Measurements from ENCODE around the gene PDLIM3.

PDLIM3 gene

DNA sequence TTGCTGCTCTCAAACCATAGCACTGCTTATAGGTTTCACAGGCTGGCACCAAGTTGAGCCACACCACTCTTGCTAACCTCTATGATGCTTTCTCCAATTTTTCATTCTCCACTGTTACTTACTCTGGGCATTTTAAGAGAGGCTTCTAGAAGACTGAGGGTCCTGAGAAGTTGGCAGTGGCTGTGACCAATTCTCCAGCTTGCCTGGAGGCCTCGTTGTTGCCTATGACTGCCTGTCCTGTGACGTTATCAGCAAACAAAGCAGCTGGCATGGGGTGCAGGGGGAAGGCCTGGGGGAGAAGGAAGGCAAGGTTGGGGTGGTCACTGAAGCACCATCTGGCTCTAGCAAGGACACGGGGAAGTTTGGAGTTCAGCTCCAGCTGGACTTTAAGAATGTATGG lies 30.4 kb upstream of the PDLIM3 start:
- TF ChIP-seq CTCF (IDR thresholded peaks at IDR 0.05; ENCODE audit: borderline replicate concordance, extremely low read depth, low read length, poor library complexity, severe bottlenecking) (no peak), EZH2 (IDR thresholded peaks at IDR 0.05; ENCODE audit: borderline replicate concordance, low read depth, low read length, severe bottlenecking) (no peak)
- H2AFZ ChIP-seq (ENCODE audit: low read depth, low read length): no peak overlapping the region
- ATAC-seq (ENCODE audit: insufficient read depth, low read depth) (no peak), DNase-seq (no peak)
- no peaks in the 10 kb centered on the region for H3K36me3 ChIP-seq (ENCODE audit: insufficient read depth, low read length)
- H3K9ac ChIP-seq (ENCODE audit: low read depth, low read length): no peak overlapping the region
- H3K4me3 ChIP-seq (ENCODE audit: low read depth in 1 of 2, low read length in 2 of 2): no peak overlapping the region
- H3K4me1 ChIP-seq (ENCODE audit: insufficient read depth, low read length): no peaks in the 10 kb centered on the region
- no peaks in the 10 kb centered on the region for H3K79me2 ChIP-seq (ENCODE audit: insufficient read depth, low read length)
- H3K27ac ChIP-seq (ENCODE audit: low read length): no peak overlapping the region
- H3K4me2 ChIP-seq (ENCODE audit: insufficient read depth, low read length): no peak overlapping the region
- H3K9me3 ChIP-seq (ENCODE audit: insufficient read depth, low read length, severe bottlenecking): no peaks in the 10 kb centered on the region
- H3K27me3 ChIP-seq (ENCODE audit: insufficient read depth, low read length, poor library complexity): no peaks in the 10 kb centered on the region
- no peaks in the 10 kb centered on the region for H4K20me1 ChIP-seq (ENCODE audit: insufficient read depth, low read length)

- H3K36me3 ChIP-seq (ENCODE audit: insufficient read depth, low read length): no peaks in the 10 kb centered on the region
- H4K20me1 ChIP-seq (ENCODE audit: insufficient read depth, low read length): no peaks in the 10 kb centered on the region
- H3K27me3 ChIP-seq (ENCODE audit: insufficient read depth, low read length, poor library complexity): no peaks in the 10 kb centered on the region
- H3K4me1 ChIP-seq (ENCODE audit: insufficient read depth, low read length): no peaks in the 10 kb centered on the region
- H3K4me3 ChIP-seq (ENCODE audit: low read depth in 1 of 2, low read length in 2 of 2): no peak overlapping the region
- no peak overlapping the region for H3K4me2 ChIP-seq (ENCODE audit: insufficient read depth, low read length)
- no peaks in the 10 kb centered on the region for H3K9me3 ChIP-seq (ENCODE audit: insufficient read depth, low read length, severe bottlenecking)
- no peak overlapping the region for H3K9ac ChIP-seq (ENCODE audit: low read depth, low read length)
- no peak for TF ChIP-seq CTCF (IDR thresholded peaks at IDR 0.05; ENCODE audit: borderline replicate concordance, extremely low read depth, low read length, poor library complexity, severe bottlenecking)
- no peak for TF ChIP-seq EZH2 (IDR thresholded peaks at IDR 0.05; ENCODE audit: borderline replicate concordance, low read depth, low read length, severe bottlenecking)
- ATAC-seq (ENCODE audit: insufficient read depth, low read depth) (no peak), DNase-seq (no peak)
- no peak overlapping the region for H3K27ac ChIP-seq (ENCODE audit: low read length)
- no peak overlapping the region for H2AFZ ChIP-seq (ENCODE audit: low read depth, low read length)
- no peaks in the 10 kb centered on the region for H3K79me2 ChIP-seq (ENCODE audit: insufficient read depth, low read length)
Observed at GRCh38 chr4:185564349-185564748, 29.0 kb upstream of the PDLIM3 start.

GRCh38 chr4:185562531-185562930 lies 27.2 kb upstream of the PDLIM3 start:
- Histone ChIP-seq H3K27me3 (ENCODE audit: insufficient read depth, low read length, poor library complexity) (no peaks in the 10 kb centered on the region), H3K27ac (ENCODE audit: low read length) (no peak overlapping the region), H2AFZ (ENCODE audit: low read depth, low read length) (no peak overlapping the region), H3K79me2 (ENCODE audit: insufficient read depth, low read length) (no peaks in the 10 kb centered on the region), H3K4me1 (ENCODE audit: insufficient read depth, low read length) (no peaks in the 10 kb centered on the region), H3K9ac (ENCODE audit: low read depth, low read length) (no peak overlapping the region), H3K36me3 (ENCODE audit: insufficient read depth, low read length) (no peaks in the 10 kb centered on the region), H4K20me1 (ENCODE audit: insufficient read depth, low read length) (no peaks in the 10 kb centered on the region), H3K4me2 (ENCODE audit: insufficient read depth, low read length) (no peak overlapping the region), H3K9me3 (ENCODE audit: insufficient read depth, low read length, severe bottlenecking) (no peaks in the 10 kb centered on the region), H3K4me3 (ENCODE audit: low read depth in 1 of 2, low read length in 2 of 2) (no peak overlapping the region)
- DNase-seq (no peak), ATAC-seq (ENCODE audit: insufficient read depth, low read depth) (no peak)
- TF ChIP-seq CTCF (IDR thresholded peaks at IDR 0.05; ENCODE audit: borderline replicate concordance, extremely low read depth, low read length, poor library complexity, severe bottlenecking): no peak
- no peak for TF ChIP-seq EZH2 (IDR thresholded peaks at IDR 0.05; ENCODE audit: borderline replicate concordance, low read depth, low read length, severe bottlenecking)

DNA sequence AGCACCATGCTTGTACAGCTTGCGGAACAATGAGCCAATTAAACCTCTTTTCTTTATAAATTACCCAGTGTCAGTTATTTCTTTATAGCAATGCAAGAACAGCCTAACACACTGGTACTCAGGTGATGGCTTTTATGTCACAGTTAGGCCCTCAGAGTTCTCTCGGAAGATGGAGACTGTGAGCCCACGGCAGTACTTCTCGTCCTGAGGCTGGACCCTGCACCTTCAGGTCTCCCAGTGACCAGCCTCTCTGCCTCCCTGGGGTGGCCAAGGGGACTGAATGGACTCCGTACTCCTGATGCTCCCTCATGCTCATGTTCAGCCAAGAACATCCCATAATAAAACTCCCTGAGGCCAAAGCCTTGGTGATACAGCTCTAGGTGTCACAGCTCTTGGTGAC lies 25.0 kb upstream of the PDLIM3 start:
- H3K4me2 ChIP-seq (ENCODE audit: insufficient read depth, low read length): no peak overlapping the region
- DNase-seq (no peak), ATAC-seq (ENCODE audit: insufficient read depth, low read depth) (no peak)
- H3K4me3 ChIP-seq (ENCODE audit: low read depth in 1 of 2, low read length in 2 of 2): no peak overlapping the region
- H3K27me3 ChIP-seq (ENCODE audit: insufficient read depth, low read length, poor library complexity): no peaks in the 10 kb centered on the region
- no peaks in the 10 kb centered on the region for H3K36me3 ChIP-seq (ENCODE audit: insufficient read depth, low read length)
- no peak overlapping the region for H3K27ac ChIP-seq (ENCODE audit: low read length)
- no peaks in the 10 kb centered on the region for H3K79me2 ChIP-seq (ENCODE audit: insufficient read depth, low read length)
- no peak overlapping the region for H3K9ac ChIP-seq (ENCODE audit: low read depth, low read length)
- H4K20me1 ChIP-seq (ENCODE audit: insufficient read depth, low read length): no peaks in the 10 kb centered on the region
- no peaks in the 10 kb centered on the region for H3K9me3 ChIP-seq (ENCODE audit: insufficient read depth, low read length, severe bottlenecking)
- TF ChIP-seq CTCF (IDR thresholded peaks at IDR 0.05; ENCODE audit: borderline replicate concordance, extremely low read depth, low read length, poor library complexity, severe bottlenecking): no peak
- no peak for TF ChIP-seq EZH2 (IDR thresholded peaks at IDR 0.05; ENCODE audit: borderline replicate concordance, low read depth, low read length, severe bottlenecking)
- no peak overlapping the region for H2AFZ ChIP-seq (ENCODE audit: low read depth, low read length)
- no peaks in the 10 kb centered on the region for H3K4me1 ChIP-seq (ENCODE audit: insufficient read depth, low read length)

Data from DND-41 (cell line).